GM03348 (cell line): Measurements from ENCODE around the gene CANT1.
A peak's percentile ranks its signal among the peaks of the same experiment; 100 is the strongest.

Experiments used
- DNase-seq: peaks from one replicate; pipeline ENCODE4 v3.0.0; 2012; ENCODE audit warnings: low spot score

CANT1 gene

DNA sequence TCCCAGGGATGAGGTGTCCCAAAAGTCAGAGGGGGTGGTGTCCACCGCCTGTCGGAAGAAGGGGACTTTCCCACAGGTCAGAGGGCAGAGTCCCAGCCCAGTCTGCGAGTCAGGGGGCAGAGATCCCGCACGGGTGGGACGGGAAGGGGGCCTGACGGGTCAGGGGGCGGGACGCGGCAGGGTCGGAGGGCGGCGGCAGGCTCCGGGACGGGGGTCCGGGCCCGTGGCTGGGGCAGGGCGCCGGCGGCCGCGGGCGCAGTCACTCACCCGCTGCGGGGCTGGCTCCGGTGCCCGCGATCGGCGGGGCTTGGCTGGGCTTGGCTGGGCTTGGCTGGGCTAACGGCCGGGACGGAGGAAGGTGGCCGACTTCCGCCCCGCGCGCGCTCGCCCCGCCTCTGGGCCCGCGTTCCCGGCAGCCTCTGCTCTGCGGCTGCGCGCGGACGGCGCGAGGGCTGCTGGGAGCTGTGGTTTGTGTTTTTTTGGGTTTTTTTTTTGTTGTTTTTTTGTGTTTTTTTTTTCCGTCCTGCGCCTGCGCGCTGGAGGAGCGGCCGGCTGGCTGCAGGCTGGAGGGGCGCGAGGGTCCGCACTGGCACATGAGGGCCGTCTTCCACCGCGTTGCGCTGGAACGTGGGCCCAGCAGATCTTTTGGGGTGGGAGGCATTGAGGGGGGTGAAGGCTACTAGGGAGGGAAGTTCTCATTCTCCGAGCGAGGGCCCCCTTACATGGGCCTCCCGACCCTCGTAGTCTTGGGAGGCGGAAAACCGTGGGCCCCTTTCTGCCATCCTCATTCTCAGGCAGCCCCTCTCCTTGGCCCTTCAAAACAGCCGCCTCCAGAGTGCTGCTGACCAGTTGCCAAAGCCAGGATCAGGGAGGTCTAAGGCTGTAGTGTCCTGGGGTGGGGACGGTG is at the start of gene CANT1:
TSS of gene CANT1 (minus strand) at position 368 of the 907 bp plus-strand sequence. CDS start 12,142 bp downstream, outside the sequence.
- peak; percentile 99 for DNase-seq

DNA sequence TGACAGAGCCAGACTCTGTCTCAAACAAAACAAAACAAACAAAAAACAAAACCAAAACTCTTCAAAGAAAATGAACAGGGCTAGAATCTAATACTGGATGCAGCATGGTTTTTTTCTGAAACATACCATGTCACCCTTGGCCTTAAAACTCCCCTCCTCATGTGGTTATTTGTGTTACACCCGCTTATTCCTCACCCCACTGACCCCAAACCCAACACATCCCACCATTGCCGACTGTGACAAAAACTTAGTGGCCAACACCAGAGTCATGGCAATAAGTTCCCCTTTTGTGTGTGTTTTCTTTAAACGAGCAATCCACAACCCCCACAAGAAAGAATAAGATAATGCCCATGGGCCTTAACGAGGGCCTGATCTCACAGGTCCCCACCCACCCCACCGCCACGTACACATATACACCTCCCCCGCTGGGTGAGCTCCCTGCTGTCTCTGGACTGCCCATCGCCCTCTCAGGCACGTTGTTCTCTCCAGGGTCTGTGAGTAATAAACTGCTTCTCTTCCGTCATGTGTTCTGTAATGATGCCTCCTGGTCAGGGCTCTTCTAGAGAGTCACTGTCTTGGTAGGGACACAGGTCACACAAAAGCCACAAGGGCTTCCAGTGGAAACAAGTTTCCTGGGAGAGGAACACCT is 48.3 kb upstream of the CANT1 start:
- no peak for DNase-seq

DNA sequence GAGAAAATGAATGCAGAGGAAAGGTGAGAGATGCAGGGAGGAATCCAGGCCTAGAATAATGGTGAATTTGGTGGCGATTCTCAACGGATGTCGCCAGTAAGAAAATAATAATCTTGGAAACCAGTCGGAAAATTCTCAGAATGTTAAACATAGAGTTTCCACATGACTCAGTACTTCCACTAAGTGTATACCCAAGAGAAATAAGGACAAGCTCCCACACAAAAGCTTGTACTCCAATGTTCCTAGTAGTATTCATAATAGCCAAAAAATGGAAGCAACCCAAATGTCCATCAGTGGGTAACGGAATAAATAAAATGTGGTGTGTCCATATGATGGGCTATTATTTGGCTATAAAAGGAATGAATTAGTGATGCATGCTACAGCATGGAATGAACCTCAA is 45.6 kb upstream of the CANT1 start:
- no peak for DNase-seq

DNA sequence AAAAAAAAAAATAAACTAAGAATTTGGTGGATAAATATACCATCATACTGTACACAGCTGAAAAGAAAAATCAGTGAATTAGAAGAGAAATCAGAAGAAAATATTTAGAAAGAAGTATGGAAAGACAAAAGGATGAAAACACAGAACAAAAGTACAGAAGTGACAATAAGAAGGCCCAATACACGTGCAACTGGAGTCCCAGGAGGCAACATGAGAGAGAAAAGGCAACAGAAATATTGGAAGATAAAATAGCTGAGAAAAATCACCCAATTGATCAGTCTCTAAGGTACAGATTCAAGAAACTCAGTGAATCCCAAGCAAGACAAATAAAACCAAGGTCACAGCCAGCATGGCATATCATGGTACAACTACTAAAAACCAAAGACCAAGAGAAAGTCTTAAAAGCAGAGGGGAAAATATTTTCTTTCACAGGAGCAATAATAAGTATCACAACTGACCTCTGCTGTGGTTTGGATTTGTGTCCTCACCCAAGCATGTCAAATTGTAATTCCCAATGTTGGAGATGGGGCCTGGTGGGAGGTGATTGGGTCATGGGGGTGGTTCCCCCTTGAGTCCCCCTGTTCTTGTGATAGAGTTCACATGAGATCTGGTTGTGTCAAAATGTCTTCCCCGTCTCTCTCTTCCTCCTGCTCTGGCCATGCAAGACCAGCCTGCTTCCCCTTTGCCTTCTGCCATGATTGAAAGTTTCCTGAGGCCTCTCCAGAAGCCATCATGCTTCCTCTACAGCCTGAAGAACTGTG is 44.8 kb upstream of the CANT1 start:
- no peak for DNase-seq

DNA sequence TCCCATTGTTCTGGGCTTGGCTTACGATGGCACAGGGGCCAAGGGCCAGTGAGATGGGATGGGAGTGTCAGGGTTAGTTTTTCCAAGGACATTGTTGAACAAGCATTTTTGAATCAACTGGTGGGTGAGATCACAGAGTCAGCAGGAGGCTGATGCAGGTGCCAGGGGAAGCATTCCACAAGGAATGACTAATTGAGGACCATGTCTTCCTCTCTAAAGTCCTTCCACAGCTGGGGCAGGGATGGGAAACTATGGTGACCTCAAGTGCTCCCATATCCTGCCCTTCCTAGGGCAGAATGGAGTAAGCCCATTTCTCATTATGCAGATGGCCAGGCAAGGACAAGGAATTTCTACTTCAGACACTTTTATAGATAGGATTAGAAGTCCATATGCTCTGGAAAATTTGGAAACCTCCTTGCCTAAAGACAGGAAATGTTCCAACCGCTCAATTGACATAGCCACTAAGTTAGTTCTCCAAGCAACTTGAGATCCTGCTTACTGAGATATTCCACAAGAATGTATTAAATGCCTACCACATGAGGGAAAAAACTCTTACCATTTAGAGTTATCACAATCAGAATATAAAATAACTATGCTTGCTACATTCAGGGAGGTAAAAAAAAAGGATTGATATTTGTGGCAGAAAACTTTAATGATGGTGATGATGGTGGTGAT is 43.8 kb upstream of the CANT1 start:
- DNase-seq = no peak

DNA sequence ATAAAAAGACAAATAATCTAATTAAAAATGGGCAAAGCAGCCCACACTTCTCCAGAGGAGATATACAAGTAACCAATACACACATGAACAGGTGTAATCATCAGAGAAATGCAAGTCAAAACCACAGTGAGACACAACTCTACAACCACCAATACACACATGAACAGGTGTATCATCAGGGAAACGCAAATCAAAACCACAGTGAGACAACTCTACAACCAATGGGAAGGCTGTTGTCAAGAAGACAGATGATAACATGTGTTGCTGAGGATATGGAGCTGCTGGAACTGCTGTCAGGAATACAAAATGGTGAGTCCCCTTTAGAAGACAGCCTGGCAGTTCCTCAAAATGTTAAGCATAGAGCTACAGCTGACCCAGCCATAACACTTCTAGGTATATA is 42.6 kb upstream of the CANT1 start:
- DNase-seq = no peak

DNA sequence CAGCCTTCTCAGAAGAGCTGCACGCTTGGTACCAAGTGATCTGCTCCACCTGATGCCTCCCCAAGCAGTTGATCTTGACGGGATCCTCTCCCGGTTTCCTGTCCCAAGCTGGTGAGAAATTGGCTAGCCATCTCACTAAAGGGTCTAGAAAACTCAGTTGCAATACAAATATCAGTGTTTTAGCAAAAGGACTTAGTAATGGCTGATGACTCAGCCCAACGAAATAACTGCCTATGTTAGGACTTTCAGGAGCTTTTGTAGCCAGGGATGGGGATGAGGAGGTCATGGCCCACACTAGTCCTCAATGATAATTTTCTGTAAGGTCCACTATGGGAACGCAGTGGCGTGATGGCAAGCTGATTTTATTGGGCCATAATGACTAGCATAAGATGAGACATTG is 41.7 kb upstream of the CANT1 start:
- DNase-seq = no peak

DNA sequence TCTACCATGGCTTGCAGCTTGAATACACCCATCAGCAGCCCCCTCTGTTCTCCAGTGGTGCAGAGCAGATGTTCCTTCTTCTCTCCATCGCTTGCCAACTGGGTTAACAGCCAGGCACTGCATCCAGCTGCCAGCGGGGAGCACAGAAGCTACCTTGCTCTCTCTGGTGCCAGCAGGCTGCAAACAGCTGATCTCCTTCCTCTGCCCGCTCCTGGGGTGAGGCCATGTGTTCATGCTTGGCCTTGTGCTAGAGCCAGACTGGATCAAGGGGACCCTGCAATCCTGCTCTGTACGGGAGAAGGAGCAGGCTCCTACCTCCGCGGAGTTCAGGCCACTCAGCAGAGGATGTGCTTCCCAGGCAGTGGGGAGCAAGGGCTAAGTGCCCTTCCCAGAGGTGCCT is 41.0 kb upstream of the CANT1 start:
- DNase-seq = no peak

DNA sequence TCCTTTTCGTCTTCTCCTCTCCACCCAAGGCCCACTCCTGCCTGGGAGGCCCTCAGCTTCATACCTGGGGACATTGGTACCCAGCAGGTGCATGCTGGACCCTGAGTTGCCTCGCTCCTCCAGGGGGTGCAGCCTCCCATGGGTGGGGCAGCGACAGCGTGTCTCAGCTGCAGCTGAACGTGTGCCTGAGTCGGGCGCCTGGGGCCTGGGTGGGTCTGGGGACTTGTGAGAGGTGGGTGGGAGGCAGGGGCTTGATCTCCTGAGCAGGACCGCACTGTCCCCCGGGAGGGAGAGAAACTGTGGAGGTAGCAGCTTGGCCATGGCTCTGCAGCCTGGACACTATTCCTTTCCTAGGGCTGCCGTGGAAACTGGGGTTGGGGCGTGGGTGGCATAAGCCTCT is 40.3 kb upstream of the CANT1 start:
- DNase-seq = no peak

DNA sequence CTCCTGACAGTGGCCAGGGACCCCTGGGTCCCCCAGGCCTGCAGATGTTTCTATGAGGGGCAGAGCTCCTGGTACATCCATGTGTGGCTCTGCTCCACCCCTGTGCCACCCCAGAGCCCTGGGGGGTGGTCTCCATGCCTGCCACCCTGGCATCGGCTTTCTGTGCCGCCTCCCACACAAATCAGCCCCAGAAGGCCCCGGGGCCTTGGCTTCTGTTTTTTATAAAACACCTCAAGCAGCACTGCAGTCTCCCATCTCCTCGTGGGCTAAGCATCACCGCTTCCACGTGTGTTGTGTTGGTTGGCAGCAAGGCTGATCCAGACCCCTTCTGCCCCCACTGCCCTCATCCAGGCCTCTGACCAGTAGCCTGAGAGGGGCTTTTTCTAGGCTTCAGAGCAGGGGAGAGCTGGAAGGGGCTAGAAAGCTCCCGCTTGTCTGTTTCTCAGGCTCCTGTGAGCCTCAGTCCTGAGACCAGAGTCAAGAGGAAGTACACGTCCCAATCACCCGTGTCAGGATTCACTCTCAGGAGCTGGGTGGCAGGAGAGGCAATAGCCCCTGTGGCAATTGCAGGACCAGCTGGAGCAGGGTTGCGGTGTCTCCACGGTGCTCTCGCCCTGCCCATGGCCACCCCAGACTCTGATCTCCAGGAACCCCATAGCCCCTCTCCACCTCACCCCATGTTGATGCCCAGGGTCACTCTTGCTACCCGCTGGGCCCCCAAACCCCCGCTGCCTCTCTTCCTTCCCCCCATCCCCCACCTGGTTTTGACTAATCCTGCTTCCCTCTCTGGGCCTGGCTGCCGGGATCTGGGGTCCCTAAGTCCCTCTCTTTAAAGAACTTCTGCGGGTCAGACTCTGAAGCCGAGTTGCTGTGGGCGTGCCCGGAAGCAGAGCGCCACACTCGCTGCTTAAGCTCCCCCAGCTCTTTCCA is 39.5 kb upstream of the CANT1 start:
- no peak for DNase-seq

DNA sequence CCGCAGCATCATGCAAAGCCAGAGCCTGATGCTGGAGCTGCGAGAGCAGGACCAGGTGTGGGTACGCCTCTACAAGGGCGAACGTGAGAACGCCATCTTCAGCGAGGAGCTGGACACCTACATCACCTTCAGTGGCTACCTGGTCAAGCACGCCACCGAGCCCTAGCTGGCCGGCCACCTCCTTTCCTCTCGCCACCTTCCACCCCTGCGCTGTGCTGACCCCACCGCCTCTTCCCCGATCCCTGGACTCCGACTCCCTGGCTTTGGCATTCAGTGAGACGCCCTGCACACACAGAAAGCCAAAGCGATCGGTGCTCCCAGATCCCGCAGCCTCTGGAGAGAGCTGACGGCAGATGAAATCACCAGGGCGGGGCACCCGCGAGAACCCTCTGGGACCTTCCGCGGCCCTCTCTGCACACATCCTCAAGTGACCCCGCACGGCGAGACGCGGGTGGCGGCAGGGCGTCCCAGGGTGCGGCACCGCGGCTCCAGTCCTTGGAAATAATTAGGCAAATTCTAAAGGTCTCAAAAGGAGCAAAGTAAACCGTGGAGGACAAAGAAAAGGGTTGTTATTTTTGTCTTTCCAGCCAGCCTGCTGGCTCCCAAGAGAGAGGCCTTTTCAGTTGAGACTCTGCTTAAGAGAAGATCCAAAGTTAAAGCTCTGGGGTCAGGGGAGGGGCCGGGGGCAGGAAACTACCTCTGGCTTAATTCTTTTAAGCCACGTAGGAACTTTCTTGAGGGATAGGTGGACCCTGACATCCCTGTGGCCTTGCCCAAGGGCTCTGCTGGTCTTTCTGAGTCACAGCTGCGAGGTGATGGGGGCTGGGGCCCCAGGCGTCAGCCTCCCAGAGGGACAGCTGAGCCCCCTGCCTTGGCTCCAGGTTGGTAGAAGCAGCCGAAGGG is 38.6 kb upstream of the CANT1 start:
- DNase-seq = no peak

DNA sequence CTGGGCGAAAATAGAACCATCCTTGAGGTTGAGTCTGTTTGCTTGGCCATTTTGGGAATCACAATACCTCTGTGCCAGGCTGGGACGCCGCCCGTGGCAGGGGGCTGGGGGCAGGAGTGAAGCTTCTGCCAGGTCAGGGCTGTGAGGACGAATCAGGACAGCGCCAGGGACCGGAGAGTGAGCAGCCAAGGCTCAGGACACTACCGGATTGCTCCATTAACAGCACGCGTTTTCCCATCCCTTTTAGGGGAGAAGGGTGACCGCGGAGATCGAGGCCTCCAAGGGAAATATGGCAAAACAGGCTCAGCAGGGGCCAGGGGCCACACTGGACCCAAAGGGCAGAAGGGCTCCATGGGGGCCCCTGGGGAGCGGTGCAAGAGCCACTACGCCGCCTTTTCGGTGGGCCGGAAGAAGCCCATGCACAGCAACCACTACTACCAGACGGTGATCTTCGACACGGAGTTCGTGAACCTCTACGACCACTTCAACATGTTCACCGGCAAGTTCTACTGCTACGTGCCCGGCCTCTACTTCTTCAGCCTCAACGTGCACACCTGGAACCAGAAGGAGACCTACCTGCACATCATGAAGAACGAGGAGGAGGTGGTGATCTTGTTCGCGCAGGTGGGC is 37.8 kb upstream of the CANT1 start:
- DNase-seq = no peak

DNA sequence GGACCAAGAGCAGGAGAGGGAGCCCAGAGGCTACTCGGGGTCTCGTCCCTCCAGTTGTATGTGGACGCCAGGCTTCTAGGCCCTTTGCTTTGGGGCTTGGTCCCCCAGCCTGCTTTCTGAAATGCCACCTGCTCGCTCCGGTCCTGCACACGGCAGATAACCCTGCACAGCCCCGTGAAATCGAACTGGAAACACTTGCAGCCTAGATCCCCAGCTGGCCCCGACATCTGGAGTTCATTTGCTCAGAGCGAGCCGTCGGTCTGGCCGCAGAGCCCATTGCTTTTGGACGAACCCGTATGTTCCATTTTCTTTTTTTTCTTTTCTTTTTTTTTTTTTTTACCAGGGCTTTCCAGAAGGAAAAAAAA is 37.3 kb upstream of the CANT1 start:
- DNase-seq = peak; percentile 65

DNA sequence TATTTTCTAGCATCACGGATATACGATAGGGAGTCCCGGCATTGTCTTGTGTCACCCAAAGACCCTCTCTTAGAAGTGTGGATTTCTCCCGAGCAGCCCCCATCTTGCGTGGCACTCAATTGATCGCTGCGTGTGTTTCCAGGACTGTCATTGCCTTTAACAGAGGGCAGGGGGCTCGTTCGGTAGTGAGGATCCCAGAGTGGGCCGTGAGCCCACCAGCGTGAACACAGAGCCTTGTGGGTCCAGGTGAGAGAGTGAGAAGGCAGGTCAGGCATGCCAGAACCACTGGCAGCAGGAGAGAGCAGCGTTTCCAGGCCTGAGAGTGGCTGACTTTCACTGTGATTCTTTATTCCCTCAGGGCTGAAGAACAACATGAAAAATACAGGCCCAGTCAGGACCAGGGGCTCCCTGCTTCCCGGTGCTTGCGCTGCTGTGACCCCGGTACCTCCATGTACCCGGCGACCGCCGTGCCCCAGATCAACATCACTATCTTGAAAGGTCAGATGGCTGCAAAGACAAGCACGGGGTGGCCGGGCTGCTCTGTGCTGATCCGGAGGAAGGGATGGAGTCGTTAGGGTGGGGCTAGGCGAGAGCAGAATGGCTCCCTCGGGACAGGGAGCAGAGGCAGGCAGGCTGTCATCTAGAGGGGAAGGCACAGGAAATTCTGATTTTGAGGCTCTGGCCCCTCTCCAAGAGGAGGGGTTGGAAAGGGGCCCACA is 36.8 kb upstream of the CANT1 start:
- no peak for DNase-seq

DNA sequence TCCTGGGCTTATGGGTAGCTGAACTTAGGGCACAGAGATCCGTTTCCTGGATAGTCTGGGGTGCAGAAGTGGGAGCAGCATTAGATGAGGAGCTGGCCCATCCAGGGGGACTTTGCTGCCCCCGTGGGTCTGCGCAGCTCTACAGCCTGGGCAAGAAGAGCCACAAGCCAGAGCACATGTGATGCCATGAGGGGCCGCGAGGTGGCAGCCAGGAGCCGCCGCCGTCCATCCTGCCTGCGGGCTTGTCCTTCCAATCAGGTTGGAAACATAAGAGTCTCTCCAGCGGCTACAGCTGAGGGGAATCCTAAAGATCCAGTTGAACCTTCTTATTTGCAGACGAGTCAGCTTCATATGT is 36.3 kb upstream of the CANT1 start:
- peak; percentile 89 for DNase-seq

DNA sequence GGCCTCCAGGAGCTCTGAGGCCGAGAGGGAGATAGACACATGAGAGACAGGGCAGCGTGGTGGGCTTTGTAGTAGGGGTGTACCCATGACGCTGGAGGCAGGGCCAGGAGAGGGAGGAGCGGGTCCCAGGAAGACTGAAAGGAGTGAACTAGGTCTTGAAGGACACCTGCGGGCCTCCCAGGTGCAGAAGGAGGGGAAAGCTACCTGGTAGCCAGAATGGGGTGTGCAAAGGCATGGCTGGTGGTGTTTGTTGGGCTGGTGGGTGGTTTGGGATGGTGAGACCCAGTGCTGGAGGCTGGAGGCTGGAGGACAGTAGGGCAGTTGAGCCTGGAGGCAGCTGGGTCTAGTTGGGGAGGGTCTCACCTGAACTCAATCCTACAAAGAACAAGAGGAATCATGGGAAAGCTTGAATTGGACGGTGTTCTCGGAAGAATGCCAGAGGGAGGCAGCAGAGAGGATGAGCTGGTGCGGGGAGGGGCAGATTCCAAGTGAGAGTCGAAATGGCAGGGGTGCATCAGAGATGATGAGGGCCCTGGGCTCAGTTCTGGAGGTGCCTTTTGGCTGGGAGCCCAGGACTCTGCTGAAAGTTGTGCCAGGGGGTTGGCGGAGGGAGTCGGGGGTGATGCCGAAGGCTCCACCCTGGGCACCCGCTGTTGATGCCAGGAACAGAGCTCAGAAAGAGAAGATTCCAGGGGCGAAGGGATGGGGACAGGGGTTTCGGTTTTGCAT is 35.6 kb upstream of the CANT1 start:
- no peak for DNase-seq

DNA sequence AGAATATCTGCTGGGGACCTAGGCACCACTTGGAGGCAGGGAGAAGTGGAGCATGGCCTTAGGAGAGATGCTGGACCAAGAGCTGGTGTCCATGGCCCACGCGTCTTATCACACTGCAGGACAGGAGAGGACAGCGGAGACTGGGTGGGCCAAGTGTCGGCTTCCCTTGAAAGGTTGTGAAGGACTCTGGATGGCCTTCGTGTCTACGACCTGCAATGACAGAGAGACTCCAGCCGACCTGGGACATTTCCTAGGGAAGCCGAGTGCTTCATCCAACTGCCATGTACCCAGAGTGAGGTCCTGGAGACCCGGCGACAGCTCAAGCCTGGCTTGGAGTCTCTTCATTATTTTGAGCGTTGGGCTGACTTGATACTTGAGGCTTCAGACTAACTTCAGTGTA is 34.9 kb upstream of the CANT1 start:
- DNase-seq = no peak

DNA sequence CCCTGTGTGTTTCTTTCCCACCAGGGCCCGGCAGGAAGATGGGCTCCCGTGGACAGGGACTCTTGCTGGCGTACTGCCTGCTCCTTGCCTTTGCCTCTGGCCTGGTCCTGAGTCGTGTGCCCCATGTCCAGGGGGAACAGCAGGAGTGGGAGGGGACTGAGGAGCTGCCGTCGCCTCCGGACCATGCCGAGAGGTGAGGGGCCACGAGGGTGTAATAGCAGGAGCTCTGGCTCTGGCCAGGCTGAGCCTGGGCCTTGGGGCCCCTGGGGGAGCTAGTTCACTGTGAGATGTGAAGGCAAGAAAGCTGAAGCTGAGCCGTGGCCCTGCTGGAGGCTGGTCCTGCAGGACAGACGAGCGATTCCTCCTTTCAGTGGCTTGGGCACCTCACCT is 34.4 kb upstream of the CANT1 start:
- no peak for DNase-seq
